HepG2 (cell line): ENCODE measurements around the gene ACSM3. TPM values are rescaled to one million over a fixed set of nuclear protein-coding genes. Genes with fewer than 3 reads are reported as not detected.
A peak's percentile ranks its signal among the peaks of the same experiment; 100 is the strongest.

ENCODE experiments used
- ATAC-seq: fragments of 200-7000 bp; cut with Tn5 transposase; 3 replicates; pipeline ENCODE4 v1.9.1; 2020; ENCODE audit warnings: mild to moderate bottlenecking, moderate library complexity
- BruUV-seq: library from RNA; stranded (reverse); fragments of 400-500 nt; replicated peaks from 2 replicates; lab custom pipeline; 2021; lab: Mats Ljungman, UMichigan
- CTCF ChIA-PET: fragments of 300-600 bp; formaldehyde crosslinking; extraction: SDS; loops from one replicate; lab custom pipeline; 2021; ENCODE audit warnings: low total read pairs, inconsistent platforms, low intra/inter-chr PET ratio; lab: Yijun Ruan, JAX
- POLR2A ChIA-PET: fragments of 350-600 bp; sonication (Branson Sonifier 250); formaldehyde crosslinking; loops from one replicate; lab custom pipeline; 2020; ENCODE audit warnings: antibody characterized with exemption, inconsistent platforms; lab: Yijun Ruan, JAX
- DNase-seq: peaks from one replicate; pipeline ENCODE4 v3.0.0-alpha.2; 2015; ENCODE audit warnings: low spot score
- FAIRE-seq: peaks from 3 replicates; lab custom pipeline; 2011; peaks lifted over from hg19 to GRCh38; lab: Jason Lieb, UNC
- H2AFZ ChIP-seq: one replicate; pipeline ENCODE4 v1.6.1; 2011; ENCODE audit warnings: low read length, inconsistent platforms
- H3K27ac ChIP-seq: fragments of 300-600 bp; 3 replicates; pipeline ENCODE4 v1.8.0; 2011; ENCODE audit warnings: mixed run types, mild to moderate bottlenecking, mixed read lengths, low read length, inconsistent platforms; ENCODE audit not compliant: insufficient read depth; ENCODE audit errors: extremely low read length
- H3K27me3 ChIP-seq, 2 experiments: fragments of 200-600 bp in 1 of 2; 2 replicates in 1 of 2; 3 replicates in 1 of 2; pipeline versions ENCODE4 v1.6.0 to v1.8.0; 2011; ENCODE audit warnings: low read length in 2 of 2, mild to moderate bottlenecking in 2 of 2, moderate library complexity in 2 of 2, inconsistent platforms in 1 of 2; ENCODE audit not compliant: insufficient read depth in 2 of 2, control insufficient read depth in 1 of 2
- H3K36me3 ChIP-seq, 2 experiments: fragments of 200-600 bp in 1 of 2; replicated peaks in 1 of 2; 2 replicates in 1 of 2; 3 replicates in 1 of 2; pipeline versions ENCODE4 v1.5.1 to v1.8.0; 2011; ENCODE audit warnings: low read length in 2 of 2, inconsistent platforms in 1 of 2; ENCODE audit not compliant: insufficient read depth in 2 of 2, control insufficient read depth in 1 of 2
- H3K4me1 ChIP-seq: 2 replicates; pipeline ENCODE4 v1.5.1; 2012; ENCODE audit warnings: low read length, inconsistent platforms; ENCODE audit not compliant: insufficient read depth
- H3K4me2 ChIP-seq: 2 replicates; pipeline ENCODE4 v1.6.0; 2011; ENCODE audit warnings: low read depth, low read length, inconsistent platforms
- H3K4me3 ChIP-seq, 3 experiments: fragments of 200-600 bp in 1 of 3; sonication (generic), shearing (Covaris generic) in 1 of 3; replicated peaks in 1 of 3; 2 replicates each; pipeline ENCODE4 v1.5.1; 2011 to 2016; ENCODE audit warnings: low read length in 3 of 3, inconsistent platforms in 2 of 3, low read depth in 2 of 3, mild to moderate bottlenecking in 2 of 3, control low read depth in 1 of 3, mixed read lengths in 1 of 3; ENCODE audit not compliant: insufficient read depth in 1 of 3
- H3K79me2 ChIP-seq: one replicate; pipeline ENCODE4 v1.6.1; 2011; ENCODE audit warnings: low read length, inconsistent platforms; ENCODE audit not compliant: insufficient read depth
- H3K9ac ChIP-seq: 2 replicates; pipeline ENCODE4 v1.6.0; 2011; ENCODE audit warnings: mild to moderate bottlenecking, low read depth, low read length, inconsistent platforms; ENCODE audit not compliant: insufficient read depth
- H3K9me3 ChIP-seq: 2 replicates; pipeline ENCODE4 v1.5.1; 2012; ENCODE audit warnings: mild to moderate bottlenecking, low read length
- H4K20me1 ChIP-seq: 2 replicates; pipeline ENCODE4 v1.6.0; 2011; ENCODE audit warnings: inconsistent platforms, mild to moderate bottlenecking, low read length, moderate library complexity; ENCODE audit not compliant: insufficient read depth
- MAFF ChIP-seq: IDR thresholded peaks from 2 replicates; pipeline ENCODE4 v1.6.1; 2011; ENCODE audit warnings: low read depth, low read length, improper control_type of control experiment
- MAFK ChIP-seq, 2 experiments: IDR thresholded peaks in 1 of 2; conservative IDR thresholded peaks in 1 of 2; 2 replicates each; pipeline ENCODE4 v1.6.1; 2011; ENCODE audit warnings: improper control_type of control experiment in 2 of 2, low read length in 2 of 2
- NFE2L2 ChIP-seq: fragments of 150-350 bp; IDR thresholded peaks from 2 replicates; pipeline ENCODE4 v1.6.1; 2014; ENCODE audit warnings: low read length
- POLR2AphosphoS5 ChIP-seq: IDR thresholded peaks from 2 replicates; pipeline ENCODE4 v1.6.1; 2012; ENCODE audit warnings: low read depth, low read length
- SP2 ChIP-seq: sonication (generic); formaldehyde crosslinking; IDR thresholded peaks from 2 replicates; pipeline ENCODE4 v1.5.1; 2020; ENCODE audit warnings: mild to moderate bottlenecking, missing genetic modification reagents
- WGBS: methylation state at CpG from one replicate; pipeline ENCODE4 v1.1.6; 2017; ENCODE audit warnings: low lambda C conversion rate; 5-methylcytosine and 5-hydroxymethylcytosine counted together
- in situ Hi-C: cut with HindIII; loops from 2 replicates; pipeline ENCODE4 v1.10.0; 2017; ENCODE audit warnings: low pct_unique_long_range_greater_than_20kb; ENCODE audit not compliant: extremely low pct_ligation_motif_present
- intact Hi-C: fragments of 100-400 bp; cut with micrococcal nuclease; formaldehyde crosslinking; loops from one replicate; pipeline ENCODE4 v1.10.0; 2022; ENCODE audit not compliant: unreplicated experiment
- polyA plus RNA-seq, 8 experiments: library from polyadenylated mRNA; depleted of rRNA in 3 of 8; stranded (reverse) in 7 of 8; unstranded in 1 of 8; fragments of >200 nt; fragmentation: Illumina TruSeq in 4 of 8; extraction: Trizol in 4 of 8; gene quantifications; 2 replicates each; pipeline versions ENCODE4 v1.2.1 to v1.2.3, GENCODE V29; 2011 to 2016; ENCODE audit warnings: low read depth in 4 of 8, missing spikeins in 1 of 8, mixed read lengths in 1 of 8; ENCODE audit not compliant: insufficient read depth in 1 of 8
- total RNA-seq, 5 experiments: library from RNA; depleted of rRNA; stranded (reverse); fragments of >200 nt; fragmentation: Illumina TruSeq; extraction: Trizol; gene quantifications; 2 replicates each; pipeline ENCODE4 v1.2.3, GENCODE V29; 2016; ENCODE audit warnings: low read depth in 1 of 5
- TF ChIP-seq, protein P1 (sequence below): IDR thresholded peaks from 2 replicates; pipeline ENCODE4 v1.6.1; 2016
- TF ChIP-seq, protein P2 (sequence below): IDR thresholded peaks from 2 replicates; pipeline ENCODE4 v1.6.1; 2012; ENCODE audit warnings: low read depth, low read length, improper control_type of control experiment

ACSM3 gene
- total and polyA plus RNA-seq, 2 of the 13 experiments (the other 11 are each of a cell fraction or from before 2014, with no cell fraction given), result 74.0 to 108 TPM

DNA sequence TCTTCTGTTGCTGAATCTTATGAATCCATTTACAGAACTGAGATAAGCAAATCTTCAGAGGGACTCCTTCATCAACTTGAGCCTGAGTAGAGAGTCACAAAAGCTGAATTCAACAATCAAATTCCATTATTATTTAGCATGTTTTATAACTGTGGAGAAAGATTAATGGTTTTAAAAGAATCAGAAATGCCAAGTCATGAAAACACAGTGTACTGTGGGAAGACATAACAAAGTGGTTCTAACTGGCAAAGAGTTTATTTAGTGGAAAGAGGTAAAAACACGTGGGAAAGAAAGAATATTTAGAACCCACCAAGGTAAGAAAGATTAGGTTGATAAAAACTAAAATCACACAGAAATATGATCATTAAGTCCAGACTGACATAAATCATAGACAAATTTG lies 37.5 kb downstream of the ACSM3 start:
- Histone ChIP-seq H3K4me3 (no peak overlapping the region), H3K4me1 (peaks cover 24% of the 10 kb centered on the region), H2AFZ (no peak overlapping the region), H3K4me2 (no peak overlapping the region), H3K36me3 (peaks cover 5 to 20% of the 10 kb centered on the region in 2 experiments), H3K9ac (no peak overlapping the region), H3K79me2 (peaks cover 6% of the 10 kb centered on the region), H3K27ac (peak overlapping the region; percentile 15), H3K9me3 (no peaks in the 10 kb centered on the region), H3K27me3 (no peaks in the 10 kb centered on the region; a peak in 1 of 5 replicates), H4K20me1 (no peaks in the 10 kb centered on the region)
- ChIA-PET POLR2A (no interaction called here), CTCF (interaction anchor here (2.5 kb wide), 1 partner anchor 282 kb away, joined by 13 read pairs; no protein-coding TSS in a partner anchor)
- intact Hi-C loops, result no loop called here
- in situ Hi-C loops, result no loop called here
- TF ChIP-seq, protein P1, sequence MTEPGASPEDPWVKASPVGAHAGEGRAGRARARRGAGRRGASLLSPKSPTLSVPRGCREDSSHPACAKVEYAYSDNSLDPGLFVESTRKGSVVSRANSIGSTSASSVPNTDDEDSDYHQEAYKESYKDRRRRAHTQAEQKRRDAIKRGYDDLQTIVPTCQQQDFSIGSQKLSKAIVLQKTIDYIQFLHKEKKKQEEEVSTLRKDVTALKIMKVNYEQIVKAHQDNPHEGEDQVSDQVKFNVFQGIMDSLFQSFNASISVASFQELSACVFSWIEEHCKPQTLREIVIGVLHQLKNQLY (CRISPR knock-in tag), result no peak
- TF ChIP-seq POLR2AphosphoS5, result no peak
- TF ChIP-seq NFE2L2, result peak; percentile 77
- TF ChIP-seq MAFK (conservative IDR thresholded peaks at IDR 0.05 in 1 of 2, IDR thresholded peaks at IDR 0.05 in 1 of 2; ENCODE audit: low read length in 2 of 2), result peak; percentile 76 to 80
- TF ChIP-seq MAFF, result peak; percentile 60; the same call in 1 of the 2 replicates
- TF ChIP-seq, protein P2, sequence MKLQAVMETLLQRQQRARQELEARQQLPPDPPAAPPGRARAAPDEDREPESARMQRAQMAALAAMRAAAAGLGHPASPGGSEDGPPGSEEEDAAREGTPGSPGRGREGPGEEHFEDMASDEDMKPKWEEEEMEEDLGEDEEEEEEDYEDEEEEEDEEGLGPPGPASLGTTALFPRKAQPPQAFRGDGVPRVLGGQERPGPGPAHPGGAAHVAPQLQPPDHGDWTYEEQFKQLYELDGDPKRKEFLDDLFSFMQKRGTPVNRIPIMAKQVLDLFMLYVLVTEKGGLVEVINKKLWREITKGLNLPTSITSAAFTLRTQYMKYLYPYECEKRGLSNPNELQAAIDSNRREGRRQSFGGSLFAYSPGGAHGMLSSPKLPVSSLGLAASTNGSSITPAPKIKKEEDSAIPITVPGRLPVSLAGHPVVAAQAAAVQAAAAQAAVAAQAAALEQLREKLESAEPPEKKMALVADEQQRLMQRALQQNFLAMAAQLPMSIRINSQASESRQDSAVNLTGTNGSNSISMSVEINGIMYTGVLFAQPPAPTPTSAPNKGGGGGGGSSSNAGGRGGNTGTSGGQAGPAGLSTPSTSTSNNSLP, result no peak
- no peak for TF ChIP-seq SP2
- BruUV-seq, result no TSS peak
- DNase-seq (no peak), FAIRE-seq (no peak), ATAC-seq (no peak)
- WGBS, result 92% methylated on average over 1 of the region's 1 CpG
